TTC549 (cell line): ENCODE results near the gene CSF3.

Experiments
- FAIRE-seq: peaks from 2 replicates; lab custom pipeline; 2012; peaks lifted over from hg19 to GRCh38; lab: Jason Lieb, UNC

CSF3 gene

GRCh38 chr17:40062329-40063186, 47.3 kb downstream of the CSF3 start, which contains the start of gene THRA:
TSS of gene THRA (plus strand) at chr17:40062965. CDS start at chr17:40074489, 11,524 bp downstream.
- FAIRE-seq, result no peak

GRCh38 chr17:40063187-40063771, 48.0 kb downstream of the CSF3 start:
- FAIRE-seq, result no peak

GRCh38 chr17:40063901-40064531, 48.8 kb downstream of the CSF3 start:
- no peak for FAIRE-seq

- no peak for FAIRE-seq
These were observed 49.9 kb downstream of the CSF3 start for GRCh38 chr17:40064971-40065768.

GRCh38 chr17:40065769-40066510, 50.7 kb downstream of the CSF3 start:
- FAIRE-seq, result no peak
